GM21515 (cell line): ENCODE data around the gene FDXR.

Experiments used
- ATAC-seq: cut with Tn5 transposase; IDR thresholded peaks from one replicate; pipeline ENCODE4 v1.9.1; 2021; ENCODE audit not compliant: unreplicated experiment

The FDXR gene

DNA sequence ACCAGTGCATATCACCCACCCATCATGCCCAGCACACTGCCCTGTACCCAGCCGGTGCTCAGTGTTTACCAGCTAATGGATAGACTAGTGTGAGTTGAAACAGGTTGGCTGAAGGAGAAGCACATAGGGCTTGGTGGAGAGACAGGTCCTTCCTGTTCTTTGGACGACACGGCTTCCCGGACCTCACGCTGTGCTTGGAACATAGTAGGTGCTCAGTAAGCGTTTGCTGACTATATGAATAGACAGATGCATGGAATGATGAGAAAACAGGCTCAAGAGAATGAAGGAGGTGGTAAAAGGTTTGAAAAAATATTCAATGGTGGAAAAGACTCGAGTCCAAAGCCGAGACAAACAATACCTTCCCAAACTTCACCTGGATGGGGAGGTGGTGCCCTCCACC is 27.4 kb upstream of the FDXR start:
- no peak for ATAC-seq

DNA sequence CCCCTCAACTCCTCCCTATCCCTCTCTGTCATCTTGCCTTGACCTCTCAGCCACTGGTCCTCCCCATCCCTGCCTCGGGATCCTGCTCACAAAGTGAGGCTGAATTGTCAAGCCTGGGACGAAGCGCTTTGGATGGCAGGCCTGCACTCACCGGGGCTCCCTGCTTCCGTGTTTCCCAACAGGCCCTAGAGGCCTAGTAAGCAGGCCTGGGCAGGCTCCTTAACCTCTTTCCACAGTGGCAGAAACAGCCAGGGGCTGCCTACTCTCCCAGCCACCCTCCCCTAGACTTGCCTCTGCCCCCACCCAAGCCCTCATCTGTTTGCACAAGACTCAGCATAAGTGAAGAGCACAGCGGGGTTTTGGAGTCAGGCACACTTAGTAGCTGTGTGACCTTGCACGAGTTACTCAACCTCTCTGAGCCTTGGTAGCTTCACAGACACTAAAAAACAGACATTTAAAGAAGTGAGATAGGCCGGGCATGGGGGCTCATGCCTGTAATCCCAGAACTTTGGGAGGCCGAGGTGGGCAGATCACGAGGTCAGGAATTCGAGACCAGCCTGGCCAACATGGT is 25.7 kb upstream of the FDXR start:
- ATAC-seq, result no peak

DNA sequence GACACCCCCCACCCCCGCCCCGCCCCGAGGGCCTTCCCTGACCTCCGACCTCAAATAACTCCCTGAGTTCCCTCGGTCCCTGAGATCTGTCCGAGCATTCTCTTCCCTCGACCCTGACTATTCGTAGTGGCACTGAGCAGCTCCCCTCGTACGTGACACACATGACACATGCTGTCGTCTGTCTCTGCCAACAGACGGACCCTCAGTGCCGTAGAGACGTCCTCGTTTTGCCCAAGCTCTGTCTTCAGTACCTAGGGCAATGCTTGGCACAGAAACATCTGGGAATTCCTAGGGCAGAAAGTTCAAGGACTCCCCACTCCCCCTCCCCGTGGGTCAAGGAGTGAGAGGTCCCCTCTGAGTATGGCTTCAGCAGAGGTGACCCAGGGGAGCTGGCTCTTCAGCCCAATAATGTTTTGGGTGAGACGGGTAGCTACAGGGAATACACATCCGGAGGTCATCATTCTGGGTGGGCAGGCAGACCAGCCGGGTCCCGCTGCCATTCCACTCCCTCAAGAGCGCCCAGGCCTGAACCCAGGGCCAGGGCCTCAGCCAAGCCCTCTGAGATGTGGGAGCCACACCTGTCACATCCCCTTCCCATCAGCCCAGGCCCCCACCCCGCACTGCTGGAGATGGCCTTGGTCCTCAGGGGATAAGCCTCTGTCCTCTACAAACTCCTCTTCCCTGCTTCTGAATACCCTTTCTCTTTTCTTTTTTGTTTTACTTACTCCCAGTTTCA is 21.3 kb upstream of the FDXR start:
- ATAC-seq, result no peak

DNA sequence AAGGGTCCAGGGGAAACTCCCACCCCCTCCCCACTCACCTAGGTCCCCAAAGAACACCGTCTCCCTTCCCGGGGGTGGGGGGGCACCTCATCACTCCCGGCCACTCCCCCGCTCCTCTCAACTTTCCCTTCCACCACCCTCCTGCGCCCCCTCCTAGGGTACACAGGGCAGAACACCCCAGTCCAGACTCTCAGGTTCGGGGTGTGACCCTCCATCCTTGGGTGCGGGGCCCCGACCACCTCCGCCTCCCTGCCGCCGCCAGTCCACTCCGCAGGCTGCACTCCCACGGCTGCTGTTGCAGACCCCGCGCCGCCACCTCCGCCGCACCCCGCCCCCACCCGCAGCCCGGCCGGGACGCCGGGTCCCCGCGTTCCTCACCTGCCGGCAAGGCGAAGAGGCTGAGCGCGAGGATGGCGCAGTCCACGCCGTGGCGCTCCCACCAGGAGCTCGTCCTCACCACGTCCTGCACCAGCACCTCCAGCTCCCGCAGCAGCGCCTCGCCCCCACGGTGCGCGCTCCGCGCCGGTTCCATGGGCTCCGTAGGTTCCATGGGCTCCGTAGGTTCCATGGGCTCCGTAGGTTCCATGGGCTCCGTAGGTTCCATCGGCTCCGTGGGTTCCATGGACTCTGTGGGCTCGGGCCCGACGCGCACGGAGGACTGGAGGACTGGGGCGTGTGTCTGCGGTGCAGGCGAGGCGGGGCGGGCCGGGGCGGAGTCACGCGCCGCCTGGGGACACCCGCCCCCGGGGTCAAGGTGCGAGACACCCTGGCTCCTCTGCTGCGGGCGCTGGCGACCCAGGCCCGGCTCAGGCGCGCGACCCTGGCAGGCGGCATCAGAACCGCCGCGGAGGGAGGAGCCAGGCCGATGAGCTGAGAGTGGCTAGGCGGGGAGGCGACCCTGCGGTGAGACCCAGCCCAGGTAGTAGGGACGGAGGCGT is 20.4 kb upstream of the FDXR start, which contains the start of gene FADS6:
FADS6 (minus strand) TSS at position 660 of the 938 bp plus-strand sequence; CDS start at position 622, 38 bp downstream.
- no peak for ATAC-seq

DNA sequence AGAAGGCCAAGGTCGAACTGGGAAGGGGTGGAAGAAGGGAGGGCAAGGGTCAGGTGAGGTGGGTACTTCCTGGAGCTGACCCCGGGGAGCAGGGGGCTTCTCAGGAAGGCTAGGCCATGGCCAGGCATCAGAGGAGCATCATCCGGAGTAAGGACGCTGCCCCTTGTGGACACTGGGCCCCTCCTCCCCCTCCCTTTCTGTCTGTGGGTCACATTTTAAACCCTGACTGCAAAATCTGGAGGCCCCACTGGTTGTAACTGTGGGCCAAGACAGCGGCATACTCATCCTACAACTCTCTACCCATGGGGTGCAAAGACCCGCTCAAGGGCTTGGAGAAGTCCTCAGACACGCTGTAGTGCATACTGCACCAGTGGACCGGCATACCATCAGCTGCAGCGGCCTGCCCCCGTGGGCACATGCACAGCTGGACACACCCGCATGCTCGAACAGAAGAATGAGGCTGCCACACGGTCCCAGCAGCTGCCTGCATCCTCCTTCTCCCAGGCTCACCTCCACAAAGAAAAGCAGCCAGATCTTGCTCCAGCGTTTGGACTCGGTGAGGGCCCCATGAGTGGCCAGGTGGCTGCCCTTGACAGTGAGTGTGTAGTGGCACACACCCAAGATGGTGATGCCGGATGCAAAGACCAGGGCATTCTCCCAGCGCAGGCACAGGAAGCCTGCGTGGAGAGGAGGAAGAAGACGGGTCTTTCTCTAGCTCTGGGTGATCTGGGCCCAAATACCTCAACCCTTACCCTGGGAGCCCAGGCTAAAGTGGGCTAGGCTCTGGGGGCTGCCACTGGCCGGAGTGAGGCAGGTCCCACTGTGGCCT is 19.4 kb upstream of the FDXR start:
- no peak for ATAC-seq

DNA sequence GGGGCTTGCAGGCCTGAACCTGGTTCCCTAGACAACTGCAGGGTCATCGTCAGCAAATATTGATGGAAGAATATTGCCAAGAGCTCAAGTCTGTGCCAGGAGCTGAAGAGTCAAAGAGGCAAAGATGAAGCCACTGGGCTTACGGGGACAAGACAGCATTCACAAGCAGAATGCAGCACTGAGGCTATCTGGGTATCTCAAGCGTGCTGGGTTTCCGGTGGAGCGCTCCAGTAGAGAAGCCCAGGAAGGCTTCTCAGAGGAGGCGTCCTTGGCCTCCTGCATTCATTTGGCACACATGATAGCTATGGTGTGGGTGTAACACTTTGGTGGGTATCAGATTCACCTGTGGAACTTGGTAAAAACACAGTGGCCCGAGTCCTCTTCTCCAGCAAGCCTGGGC is 17.8 kb upstream of the FDXR start:
- ATAC-seq, result no peak

DNA sequence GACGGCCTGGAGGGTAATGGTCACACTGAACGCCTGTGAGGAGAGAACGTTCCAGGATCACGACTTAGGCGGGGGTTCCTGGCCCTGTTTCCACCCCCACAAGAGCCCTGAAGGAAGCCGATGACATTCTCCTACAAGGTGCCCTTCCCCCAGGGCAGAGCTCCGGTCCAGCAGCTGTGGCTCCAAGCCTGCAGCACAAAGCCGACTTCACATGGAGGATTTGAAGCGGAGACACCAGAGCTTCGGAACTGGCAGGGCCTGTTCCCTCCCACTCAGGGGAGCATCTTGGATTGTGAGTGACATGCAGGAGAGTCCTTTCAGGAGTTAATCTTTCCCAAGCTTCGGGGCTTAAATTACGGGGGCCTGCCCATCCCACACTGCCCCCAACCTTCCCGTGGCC is 15.7 kb upstream of the FDXR start:
- no peak for ATAC-seq

DNA sequence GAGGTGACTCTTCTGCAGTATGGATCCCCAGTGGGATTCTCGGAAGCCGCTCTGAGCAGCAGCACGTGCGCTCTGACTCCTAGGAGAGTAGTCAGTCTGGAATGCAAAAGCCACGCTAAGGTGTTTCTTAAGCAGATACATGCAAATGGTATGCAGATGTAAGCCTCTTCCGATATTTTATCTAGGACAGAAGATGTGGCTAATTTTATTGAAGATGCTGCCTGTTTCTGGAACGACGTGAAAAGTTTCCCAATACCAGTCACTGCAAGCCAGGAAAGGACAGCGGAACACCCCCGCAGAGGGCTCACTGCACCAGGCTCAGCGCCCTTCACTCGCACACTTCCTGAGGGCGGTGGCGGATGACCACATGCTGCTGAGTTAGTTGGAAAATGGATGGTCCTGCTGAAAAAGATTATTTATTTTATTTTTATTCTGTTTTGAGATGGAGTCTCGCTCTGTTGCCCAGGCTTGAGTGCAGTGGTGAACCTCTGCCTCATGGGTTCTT is 10.5 kb upstream of the FDXR start:
- no peak for ATAC-seq

DNA sequence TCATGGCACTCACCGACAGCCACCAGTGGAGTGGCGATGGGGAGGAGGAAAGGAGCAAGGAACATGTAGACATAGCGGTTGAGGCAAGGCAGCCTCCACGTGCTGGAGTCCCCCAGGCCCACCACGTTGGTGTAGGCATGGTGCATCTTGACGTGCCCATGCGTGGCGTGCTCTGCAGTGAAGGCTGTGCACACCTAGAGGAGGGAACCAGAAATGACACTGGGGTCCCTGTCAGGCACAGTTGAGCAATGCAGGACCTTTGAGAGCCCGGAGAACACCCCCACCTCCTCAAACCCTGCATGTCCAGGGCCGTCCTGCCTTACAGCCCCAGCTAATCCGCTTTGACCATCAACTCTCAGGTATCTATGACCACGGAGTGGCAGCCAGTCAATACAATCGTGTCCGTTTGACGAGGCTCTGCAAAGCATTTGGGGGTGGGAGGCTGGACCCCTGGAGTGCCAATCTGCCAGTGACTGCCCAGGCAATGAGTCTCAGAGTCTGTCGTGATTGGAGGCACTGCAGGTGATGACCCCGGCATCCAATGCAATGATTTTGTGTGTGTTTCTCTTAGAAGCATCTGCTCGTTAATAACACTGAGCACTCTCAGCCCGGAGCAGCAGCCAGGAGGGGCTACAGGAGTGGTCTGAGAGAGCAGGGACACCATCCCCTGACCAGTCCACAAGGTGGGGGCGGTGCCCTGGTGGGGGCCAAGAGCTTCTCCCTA is 9.9 kb upstream of the FDXR start:
- no peak for ATAC-seq

DNA sequence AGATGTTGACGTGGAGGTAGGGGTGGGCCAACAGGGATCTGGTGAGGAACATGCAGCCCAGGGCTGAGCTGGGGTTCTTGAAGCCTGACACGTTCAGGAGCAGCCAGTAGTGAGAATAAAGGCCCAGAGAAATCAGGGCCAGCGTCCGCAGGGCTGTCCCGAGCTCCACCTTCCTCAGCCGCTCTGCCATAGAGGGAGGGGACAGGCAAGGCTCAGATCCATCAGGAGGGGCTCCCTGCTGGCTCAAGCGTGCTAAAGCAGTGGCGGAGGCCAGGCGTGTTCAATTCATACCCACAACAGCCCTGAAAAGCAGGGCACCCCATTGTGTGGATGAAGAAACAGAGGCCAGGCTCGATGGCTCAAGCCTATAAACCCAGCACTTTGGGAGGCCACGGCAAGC is 8.3 kb upstream of the FDXR start:
- no peak for ATAC-seq

DNA sequence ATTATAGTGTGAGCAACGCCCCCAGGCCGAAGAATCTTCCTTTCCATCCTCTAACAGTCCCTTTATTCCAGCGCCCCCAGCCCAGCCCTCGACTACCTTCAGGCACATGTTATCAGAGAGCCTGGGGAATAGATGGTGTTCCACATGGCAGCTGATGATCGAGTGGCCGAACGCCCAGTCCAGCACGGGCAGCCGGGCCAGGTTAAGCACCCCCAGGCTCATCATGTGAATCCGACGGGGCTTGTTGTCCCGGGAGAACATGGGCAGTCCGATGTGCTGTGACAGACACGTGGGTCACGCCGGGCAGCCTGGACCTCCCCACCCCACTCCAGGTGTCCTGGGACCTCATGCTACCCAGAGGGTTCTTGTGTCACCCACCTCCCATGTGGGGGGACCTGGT is 6.5 kb upstream of the FDXR start:
- no peak for ATAC-seq

DNA sequence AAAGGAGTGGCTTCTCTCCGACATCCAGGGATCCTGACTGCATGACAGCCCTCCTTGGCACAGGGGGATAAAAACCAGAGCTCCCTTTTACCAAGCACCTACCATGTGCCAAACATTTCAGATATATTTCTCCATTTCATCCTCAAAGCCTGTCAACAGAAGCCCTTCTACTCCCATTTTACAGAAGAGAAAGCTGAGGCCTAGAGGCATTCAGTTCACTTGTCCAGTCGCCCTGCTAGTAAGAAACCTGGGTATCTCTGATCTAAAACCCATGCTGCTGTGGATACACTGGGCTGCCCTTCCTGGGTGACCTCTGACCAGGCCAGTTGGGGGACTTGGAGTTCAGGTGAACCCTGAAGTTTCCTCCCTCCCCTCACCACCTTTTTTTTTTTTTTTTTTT is 5.9 kb upstream of the FDXR start:
- no peak for ATAC-seq

DNA sequence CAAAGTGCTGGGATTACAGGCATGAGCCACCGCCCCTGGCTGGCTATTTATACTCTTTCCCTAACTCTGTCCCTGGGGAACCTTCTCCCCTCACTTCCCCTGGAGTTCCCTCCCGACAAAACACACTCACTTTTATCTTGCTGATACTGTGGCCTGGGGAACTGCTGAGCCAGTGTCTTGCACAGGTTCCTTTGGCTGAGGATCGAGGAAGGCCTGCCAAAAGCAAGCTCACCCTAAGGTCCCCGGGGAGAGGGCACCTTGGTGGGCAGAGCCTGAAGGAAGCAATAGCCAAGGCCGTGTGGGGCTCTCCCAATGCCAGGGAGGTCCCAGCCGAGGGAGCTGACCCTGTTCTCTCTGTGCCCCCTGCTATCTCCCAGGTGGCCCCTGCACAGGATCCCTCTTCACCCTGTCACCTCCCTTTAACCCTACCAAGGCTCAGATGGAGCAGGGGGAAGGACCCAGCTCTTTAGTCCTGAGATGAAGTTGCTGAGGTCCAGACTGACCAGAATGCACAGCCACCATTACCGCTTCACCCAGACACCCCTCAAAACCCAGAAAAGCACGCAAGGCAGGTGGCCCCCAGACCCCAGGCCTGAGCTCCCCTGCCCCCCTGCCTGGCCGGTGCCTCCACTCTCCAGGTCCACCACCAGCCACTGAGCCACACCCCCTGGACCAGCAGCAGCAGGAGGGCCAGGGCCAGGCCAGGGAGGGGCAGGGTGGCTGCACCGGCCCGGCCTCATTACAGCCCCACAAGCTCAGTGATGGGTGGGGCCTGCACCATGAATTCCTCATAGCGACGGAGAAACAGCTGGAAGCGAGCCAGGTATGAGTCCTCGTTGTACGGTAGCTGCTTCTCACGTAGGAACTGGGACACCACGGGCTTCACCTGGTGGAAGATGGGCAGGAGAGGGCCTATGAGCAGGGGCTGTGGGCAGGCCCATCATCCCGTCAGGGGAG is 5.1 kb upstream of the FDXR start:
- ATAC-seq, result no peak

DNA sequence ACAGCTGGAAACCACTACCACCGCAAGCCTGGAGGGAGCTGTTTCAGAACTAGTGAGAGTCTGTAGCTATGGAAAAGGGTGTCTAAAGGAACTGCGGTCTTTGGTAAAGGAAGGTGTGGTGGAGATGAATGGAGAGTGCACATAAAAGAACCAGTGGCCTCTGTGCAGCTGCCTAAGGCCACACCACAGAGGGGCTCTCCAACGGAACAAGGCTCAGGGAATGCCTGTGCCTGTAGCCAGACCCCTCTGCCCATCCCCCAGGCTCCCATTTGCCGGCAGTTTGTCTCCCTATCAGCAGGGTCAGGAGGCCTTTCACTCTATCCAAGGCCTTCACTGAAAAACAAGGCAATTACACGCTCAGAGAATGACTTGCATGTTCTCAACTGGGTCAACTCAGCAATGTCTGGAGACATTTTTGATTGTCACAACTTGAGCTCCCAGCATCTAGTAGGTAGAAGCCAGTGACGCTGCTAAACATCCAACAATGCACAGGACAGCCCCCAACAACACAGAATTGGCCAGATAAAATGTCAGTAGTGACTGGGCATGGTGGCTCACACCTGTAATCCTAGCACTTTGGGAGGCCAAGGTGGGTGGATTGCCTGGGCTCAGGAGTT is 3.3 kb upstream of the FDXR start:
- ATAC-seq, result no peak

DNA sequence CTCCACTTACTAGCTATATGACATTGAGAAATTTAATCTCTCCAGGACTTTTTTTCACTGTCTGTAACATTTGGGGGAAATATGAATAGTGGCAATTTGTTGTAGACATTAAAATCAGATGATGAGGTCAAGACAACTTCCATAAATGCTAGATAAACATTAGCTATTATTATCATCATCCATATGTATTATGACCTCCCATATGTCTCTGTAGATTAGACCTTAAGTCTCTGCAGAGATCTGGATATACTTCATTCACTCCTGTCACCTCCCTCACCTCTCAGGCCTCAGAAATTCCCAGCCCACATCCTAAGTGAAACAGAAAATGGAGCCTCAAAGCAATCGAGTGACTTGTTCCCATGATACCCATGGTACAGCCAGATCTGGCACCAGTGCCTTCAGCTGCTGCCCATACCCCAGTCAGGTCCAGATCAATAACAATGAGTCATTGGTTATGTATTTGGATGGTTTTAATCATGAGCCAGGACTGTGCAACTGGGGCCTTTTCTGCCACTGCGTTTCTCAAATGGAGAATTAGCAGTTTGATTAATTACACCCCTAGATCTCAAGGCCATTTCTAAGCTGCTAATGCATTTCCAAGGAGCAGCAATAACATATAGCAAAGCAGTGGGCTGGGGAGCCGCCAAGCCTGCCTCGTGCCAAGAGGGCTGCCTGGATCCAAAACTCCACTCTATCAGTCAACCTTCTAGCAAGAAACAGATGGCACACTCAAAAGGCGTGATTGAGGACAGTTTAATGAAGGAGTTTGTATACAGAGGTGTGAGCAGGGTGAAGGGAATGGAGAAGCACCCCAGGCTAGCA is 2.6 kb upstream of the FDXR start:
- no peak for ATAC-seq

DNA sequence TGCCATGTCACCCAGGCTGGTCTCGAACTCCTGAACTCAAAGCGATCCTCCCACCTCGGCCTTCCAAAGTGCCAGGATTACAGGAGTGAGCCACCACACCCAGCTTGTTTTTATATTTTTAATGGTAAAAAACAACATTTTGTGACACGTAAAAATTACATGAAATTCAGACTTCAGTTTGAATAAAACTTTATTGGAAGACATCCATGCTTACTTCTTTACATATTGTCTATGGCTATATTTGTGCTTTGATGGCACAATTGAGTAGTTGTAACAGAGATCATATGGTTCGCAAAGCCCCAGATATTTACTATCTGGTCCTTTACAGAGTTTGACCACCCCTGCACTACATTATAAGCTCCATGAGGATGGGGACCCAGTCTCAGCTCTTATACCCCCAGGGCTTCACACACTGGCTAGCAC is 1.8 kb upstream of the FDXR start:
- no peak for ATAC-seq

DNA sequence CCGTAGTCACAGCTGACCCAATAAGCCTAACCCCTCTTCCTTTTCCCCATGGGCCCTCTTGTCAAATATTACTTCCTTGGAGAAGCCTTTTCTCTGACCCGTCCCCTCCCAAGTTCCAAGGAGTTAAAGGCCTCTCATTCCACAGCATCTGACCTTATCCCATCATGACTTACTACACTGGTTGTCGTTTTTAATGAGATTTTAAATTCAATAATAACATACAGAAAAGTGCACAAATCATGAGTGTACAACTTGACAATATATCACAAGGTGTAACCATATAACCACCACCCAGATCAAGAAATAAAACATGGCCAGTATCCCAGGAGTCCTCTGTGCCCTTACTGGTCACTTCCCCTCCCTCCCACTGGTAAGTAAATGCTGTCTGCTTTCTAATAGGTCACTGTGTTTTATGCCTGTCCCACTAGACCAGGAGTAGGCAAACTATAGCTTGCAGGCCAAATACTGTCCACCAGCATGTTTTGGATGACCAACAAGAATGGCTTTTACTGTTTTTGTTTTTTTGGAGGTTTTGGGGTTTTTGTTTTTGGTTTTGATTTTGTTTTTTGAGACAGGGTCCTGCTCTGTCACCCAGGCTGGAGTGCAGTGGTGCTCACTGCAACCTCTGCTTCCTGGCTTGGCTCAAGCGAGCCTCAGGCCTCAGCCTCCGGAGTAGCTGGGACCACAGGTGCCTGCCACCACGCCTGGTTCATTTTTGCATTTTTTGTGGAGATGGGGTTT is 1.2 kb upstream of the FDXR start:
- no peak for ATAC-seq
